Glomerular endothelial cell (primary cell): ENCODE measurements around the gene ZBTB24. TPM values are rescaled to one million over a fixed set of nuclear protein-coding genes. Genes with fewer than 3 reads are reported as not detected.
"Not testable (repeated sequence)": the region's sequence is repeated elsewhere in the genome, so short reads cannot be mapped to it uniquely, and the experiment has no call there.

Experiments used
- DNase-seq: peaks from one replicate; pipeline ENCODE4 v3.0.0-alpha.2; 2011; ENCODE audit warnings: low read depth, low spot score; ENCODE audit errors: extremely low read depth
- total RNA-seq: library from RNA; depleted of rRNA; stranded (reverse); fragments of >200 nt; gene quantifications from 2 replicates; pipeline ENCODE4 v1.2.3, GENCODE V29; 2015

ZBTB24 gene
- total RNA-seq, 1 donor from 2014 or later, result 5.5 TPM

DNA sequence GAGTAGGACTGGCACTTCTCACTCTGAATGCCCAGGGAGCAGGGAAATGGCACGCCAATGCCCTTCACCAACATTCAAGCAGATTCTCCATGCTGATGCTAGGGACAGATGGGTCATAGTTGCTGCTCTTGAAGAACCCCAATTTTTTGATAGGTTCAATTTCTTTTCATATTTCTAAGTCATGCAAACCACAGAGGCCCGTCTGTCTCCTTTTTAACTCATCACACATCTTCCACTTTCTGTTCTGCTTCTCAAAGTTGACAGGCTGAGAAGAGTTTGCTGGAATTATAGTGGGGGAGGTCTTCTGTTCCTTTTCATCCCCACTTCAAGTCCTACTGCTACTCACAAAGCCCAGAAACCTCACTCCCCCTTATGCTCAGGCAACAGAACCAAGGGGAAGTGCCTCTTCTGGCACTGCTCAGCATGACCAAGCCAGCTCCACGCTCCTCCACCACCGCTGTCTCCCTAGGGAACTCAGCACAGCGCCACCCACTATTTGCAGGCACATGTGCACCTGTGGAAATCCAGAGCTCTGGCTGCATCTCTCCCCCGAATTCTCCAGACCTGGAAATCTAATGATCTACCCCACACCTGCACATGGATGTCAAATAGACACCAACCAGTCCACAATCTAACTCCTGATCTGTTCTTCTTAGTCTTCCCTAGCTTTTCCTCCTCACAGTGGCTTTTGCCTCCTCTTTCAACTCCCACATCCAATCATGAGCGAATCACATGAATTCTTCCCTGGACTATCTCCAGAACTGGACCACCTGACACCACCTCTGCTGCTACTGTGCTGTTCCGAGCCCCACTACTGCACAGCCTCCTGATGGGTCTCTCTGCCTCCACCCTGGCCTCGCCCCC, 10.7 kb downstream of the ZBTB24 start:
- DNase-seq, result no peak

DNA sequence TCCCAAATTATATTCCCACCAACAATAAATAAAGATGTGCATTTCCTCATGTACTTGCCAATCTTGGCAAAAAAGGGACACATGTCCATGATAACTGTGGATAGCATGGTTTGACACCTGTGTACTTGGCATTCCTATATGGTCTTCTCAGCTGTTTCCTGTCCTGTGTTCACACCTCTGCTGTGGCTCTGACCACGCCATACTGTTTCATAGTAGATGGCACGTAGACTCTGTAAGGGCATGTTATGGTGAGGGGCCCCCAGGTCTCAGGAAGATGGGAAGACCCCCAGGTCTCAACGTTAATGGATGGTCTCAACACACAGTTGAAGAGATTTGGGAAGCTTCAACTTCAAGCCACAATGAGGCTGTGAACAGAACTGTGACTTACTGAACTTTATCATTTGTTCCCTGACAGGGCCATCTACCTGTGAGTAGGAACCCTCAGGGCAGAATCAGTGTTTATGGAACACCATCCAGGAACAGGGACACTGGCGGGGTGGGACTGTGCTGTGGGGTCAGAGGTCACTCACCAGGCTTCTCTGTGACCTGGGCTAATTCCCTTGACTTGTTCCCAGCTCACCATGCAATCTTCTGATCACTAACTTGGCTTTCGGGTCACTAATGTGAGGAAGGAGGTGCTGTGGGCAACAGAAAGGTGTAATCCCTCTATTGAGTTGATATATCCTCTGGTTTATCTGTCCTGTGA, 11.8 kb downstream of the ZBTB24 start:
- no peak for DNase-seq

DNA sequence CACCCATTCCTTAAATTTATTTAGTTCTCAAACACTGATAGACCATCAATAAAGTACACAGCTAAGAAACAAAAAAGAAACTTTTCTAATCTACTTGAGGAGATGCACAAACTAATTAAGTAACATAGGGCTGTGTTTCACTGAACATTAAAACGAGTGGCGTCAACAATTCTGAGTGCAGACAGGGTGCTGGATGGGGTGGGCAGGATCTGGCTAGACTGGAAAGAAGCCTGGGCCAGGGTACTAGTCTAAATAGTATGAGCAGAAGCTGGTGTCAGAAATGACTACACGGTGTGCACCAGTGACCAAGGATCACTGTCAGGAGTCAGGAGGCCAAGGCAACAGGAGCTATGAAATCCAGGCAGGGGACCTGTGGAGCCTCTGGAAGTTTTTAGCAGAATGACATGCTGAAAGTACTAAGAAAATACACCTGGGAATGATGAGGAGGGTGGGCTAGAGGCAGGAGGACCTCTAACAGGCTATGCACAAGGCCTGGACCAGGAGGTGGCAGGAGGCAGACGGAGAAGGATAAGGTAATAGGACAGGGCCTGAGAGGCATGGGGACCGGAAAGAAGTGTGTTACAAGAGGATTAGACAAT, 13.3 kb downstream of the ZBTB24 start:
- DNase-seq, result no peak

DNA sequence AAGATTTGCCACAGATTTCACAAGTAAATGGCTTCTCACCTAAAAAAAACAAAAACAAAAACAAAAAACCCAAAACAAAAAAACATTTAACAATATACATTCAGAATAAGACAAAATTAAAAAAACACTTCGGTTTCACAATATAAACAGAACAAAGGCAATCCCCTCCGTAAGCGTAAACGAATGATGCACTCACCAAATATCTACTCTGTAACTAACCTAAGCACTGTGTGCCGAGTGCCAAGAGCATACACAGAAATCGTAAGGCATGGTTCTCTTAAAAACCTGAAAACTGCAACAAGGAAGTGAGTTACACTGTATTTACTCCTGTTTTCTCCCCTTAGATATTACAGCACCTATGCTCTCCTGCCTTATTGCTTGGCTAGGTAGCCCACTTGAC, 15.3 kb downstream of the ZBTB24 start:
- DNase-seq, result no peak

DNA sequence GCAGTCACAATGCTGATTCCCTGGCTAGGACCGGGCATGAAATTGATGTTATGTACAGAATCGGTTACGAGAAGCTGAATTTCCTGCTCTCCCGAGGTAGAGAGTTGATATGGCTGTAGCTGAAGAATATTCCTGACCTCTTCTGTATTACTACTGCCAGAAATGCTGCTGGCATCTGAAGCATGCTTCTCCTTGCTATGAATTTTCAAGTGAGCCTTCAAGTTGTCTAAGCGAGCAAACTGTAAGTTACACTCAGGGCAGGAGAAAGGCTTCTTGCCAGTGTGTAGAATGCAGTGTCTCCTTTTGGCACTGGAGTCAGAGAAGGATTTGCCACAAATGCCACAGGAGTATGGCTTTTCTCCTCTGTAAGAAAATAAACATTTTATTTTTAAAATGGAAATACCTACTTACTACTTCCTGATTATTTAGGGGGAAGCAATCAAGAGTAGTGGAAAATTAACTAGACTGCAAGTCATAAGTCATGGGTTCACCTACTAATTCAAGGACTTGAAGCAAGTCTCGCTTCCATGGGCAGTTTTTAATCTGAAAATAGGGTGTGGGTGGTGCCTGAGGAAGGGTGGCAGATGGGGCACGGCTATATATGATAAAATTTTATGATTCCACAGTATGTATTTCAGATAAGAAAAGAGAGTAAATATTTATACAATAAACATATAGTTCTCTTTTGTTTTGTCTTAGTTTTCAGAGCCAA, 16.7 kb downstream of the ZBTB24 start:
- no peak for DNase-seq

DNA sequence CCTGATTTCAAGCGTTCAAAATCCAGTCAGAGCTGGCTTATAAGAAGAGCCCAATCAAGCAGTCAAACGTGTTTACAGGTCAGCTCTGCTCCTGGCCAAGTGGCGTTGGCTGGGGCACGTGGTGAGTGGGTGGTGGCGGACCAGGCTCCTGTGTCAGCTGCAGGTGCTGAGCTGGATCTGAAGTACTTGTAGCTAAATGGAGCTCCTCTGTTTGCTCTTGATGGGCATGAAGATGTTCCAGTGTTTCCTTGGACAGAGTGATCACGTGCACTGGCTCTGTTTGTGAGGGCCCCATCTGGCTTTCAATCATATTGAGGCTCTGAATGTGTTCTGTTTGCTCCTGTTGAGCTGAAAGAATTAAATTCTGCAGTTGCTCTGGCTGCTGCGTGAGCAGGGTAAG, 17.2 kb downstream of the ZBTB24 start:
- no peak for DNase-seq

DNA sequence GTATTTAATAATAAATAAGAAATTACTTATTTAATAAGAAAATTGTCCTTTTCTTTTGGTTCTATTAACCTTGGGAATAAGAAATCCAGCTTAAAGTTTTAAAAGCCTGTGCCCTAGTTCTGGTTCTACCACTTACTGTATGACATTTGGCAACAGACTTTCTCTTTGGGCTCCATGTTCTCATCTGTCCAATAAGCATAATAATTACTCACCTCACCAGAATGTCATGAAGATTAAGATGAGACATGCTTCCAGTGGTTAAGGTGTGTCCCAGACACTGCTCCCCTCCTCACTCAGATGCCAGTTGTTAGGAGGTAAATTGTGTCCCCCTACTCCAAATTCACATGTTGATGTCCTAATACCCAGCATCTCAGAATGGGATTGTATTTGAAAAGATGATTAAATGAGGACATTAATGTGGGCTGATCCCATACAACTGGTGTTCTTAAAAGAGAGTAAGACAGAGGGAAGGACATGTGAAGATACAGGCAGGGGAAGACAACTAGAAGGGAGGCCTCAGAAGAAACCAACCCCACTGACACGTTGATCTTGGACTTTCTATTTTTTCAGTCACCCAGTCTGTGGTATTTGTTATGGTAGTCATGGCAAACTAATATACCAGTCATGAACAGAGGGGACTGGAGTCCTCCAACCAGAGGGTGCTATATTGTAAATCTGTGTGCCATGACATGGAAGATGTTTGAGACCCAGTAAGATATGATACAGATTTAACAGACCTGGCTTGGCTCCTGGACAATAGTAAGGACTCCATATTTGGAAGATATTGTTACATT, 21.1 kb downstream of the ZBTB24 start:
- no peak for DNase-seq

DNA sequence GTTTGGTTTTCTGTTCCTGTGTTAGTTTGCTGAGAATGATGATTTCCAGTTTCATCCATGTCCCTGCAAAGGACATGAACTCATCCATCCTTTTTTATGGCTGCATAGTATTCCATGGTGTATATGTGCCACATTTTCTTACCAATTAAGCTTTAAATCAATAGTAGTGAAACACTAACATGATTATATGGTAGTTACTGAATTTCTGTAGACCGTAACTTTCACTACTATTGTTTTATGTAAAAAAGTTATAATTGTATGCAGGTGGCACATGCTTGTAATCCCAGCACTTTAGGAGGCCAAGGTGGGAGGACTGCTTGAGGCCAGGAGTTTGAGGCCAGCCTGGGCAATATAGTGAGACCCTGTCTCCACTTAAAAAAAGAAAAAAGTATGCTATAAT, 21.8 kb downstream of the ZBTB24 start:
- DNase-seq, result not testable (repeated sequence)

DNA sequence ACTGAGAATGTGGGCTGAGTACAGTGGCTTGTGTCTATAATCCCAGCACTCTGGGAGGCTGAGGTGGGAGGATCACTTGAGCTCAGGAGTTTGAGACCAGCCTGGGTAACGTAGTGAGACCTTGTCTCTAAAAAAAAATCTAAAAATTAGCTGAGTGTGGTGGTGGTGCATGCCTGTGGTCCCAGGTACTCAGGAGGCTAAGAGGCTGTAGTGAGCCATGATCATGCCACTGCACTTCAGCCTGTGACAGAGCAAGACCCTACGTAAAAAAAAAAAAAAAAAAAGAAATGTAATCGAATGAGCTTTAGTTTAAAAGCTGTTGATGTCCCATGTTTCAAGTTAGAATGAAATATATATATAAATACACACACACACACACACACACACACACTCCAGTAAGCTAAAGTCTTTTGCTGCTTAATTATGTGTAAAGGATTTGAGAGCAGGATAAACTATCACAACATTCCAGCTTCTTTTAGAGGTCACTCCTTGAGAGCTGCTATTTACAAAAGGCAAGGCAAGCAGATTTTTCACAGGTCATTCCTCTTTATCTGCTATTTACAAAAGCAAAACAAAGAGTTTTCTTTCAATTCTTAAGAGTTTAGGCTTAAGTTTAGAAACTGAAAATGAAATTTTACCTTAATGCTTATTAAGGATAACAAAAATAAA, 22.7 kb downstream of the ZBTB24 start:
- DNase-seq, result no peak

DNA sequence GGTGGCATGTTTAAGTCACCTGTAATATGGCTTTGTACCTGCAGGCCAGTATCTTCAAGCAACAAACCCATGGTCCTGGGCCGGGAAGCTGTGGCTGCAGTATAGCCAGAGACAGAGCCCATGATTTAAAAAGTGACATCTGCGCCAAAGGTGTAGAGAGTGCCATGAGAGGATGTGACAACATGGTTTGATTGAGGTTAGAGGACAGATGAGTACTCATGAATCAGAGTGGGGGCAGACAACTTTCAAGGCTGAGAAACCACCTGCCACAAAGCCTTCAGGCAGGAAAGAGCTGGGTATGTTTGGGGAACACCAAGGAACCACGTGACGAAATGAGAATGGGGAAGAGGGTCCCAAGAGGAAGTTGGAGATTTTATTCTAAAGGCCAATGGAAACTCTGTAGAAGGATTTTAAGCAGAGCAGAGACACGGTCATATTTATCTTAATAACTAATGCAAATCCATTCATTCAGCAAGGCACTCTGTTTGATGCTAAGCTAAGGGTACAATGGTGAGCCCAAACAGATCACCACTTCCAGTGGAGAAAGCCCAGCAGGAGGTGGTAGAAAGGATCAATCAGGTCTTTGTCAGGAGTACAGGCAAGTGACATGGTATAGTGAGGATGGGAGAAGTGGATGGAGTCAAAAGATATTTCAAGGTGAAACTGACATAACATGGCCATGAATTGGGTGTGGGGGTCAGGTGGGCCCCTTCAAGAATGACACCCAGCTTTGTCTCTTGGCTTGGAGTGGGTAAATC, 24.1 kb downstream of the ZBTB24 start:
- DNase-seq, result no peak

DNA sequence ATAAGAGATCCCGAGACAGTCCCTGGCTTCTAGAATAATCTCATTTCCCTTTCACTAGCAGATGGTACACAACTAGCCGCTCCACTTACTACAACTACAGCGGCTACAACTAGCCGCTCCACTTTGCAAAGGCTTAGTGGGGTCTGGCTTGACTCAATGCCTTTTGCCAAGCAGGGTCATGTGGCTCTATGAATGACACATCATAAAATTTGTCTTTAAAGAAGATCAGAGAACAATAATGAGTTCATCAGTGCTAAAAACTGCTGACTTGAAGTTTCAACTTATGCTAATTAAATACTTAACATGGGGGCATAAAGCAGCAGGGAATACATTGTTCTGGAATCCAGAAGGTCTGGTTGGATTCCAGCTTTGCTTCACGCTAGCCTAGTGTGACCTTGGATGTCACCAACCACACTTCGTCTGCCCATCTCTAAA, 25.4 kb downstream of the ZBTB24 start:
- no peak for DNase-seq

DNA sequence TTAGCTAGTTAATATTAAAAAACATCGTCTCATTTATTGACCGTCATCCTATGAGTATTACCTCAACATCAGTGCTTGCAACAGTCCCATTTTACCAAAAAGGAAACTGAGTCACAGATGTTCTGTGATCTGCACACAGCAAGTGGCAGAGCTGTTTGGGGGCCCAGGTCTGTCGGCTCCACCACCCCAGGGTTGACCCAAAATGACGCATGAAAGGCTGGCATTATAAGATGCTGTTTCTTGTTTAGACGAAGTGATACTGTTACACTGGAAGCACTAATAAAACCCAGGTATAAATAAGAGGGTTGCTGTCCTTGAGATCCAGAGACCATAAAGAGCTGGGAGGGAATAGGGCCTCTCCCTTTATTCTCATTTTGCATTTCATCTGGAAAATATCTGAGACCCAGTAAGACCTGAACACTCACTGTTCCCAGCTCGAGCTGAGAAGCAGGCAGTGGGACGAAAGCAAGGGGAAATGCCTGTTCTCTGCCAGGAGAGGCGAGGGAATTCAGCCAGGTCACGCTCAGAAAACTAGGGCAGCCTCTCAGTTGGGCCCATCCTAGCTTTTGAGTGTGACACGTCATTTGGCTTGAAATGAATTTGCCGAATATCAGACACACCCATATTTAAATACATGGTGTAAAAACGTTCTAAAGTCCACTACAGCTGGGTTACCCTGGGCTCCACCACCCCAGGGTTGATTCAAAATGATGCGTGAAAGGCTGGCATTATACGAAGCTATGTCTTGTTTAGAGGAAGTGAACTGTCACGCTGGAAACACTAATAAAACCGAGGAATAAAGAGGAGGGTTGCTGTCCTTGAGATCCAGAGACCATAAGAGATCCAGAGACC, 26.1 kb downstream of the ZBTB24 start:
- no peak for DNase-seq

DNA sequence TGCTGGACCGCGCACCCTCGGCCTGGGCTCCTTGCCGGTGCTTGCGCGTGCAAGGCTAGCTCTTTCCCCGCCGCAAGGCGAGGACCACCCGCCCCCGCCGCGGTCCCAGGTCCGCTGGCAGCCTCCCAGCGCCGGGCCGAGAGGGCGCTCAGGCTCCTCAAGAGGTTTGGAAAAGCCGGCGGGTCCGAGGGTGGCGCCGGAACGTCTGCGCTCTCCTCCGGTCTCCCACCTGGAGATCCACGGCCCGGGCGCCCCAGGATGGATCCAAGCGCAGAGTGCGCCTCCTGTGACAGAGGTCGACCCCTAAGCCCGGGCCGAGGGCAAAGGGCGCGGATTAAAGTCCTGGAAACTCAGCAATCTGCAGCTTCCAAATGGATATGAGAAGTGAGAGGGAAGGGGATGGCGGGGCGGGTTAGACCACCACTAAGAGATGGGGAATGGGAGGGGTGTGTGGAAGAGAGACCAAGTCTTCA, 26.9 kb downstream of the ZBTB24 start:
- no peak for DNase-seq

DNA sequence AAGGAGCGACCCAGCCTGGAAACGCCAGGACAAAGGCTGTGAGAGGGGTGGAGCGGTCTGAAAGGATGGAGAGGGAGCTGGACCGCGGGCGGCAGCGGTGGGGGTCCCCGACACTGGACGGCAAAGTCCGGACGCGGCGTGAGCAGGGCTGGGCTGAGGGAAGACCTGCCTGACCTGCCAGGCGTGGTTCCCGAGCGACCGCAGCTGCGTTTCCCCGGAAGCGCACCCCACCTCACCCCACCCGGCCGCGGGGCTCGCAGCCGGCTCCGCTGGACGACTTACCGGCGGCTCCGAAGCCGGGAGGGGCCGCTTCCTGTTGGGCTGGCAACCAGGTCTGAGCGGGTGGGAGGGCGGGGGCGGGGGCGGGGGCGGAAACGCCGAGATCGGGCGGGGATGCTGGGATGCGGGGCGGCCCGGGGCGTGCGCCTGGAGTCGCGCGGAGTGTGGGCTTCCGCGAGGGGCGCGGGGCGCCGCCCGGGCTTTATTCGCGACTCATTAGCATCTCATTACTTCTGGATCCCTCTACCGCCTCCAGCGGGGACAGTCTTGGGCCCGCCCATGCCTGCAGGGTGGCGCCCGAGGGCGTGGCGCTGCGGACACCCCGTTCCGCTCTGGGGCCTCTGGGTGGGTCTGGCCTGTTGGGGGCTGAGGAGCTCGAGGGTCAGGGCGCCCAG, 27.4 kb downstream of the ZBTB24 start, which contains the start of gene MICAL1:
Gene MICAL1, minus strand, starts transcription at position 336 of the 674 bp plus-strand sequence. CDS start 1,576 bp downstream, outside the sequence.
- DNase-seq, result no peak

DNA sequence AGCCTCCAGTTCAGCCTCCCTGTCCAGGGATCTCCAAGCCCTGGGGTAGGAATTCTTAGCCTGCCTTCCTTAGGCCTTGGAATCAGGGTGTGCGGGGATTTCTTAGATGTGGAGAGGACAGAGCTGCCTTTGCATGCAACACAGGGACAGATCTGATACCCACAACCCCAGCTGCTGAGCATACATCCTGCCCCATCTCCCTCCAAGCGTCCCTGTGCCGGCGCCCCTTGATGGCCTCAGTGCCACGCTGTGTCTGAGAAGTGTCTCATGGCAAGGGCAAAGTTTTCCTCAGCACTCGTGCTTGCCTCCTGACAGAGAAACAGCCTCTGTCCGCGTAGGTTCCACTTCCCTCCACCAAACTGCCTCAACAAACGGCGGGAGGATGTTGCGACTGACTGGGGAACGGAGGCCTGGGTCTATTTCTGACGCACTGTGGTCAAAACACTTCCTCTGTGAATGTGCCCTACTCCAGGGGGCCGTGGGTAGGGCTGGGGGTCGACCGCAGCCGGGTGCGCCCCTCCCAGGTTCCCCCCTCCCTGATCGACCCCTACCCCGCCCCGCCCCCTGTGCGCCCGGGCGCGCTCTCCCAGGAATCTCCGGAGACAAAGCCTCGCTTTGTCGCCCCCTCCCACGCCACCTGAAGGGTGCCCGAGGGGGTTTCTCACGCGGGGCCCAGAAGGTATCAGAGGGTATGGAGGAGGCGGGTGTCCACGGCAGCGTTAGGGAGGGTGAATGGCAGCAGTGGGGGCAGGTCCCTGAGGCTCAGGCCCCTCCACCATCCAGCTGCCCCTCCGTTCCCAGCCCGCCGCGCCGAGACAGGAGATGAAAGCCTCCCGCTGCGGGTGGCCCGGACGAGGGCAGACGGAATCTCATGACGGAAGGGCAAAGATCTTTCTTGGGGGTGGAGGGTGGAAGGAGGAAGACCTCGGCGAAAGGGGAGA, 28.3 kb downstream of the ZBTB24 start:
- no peak for DNase-seq
